Measurements from ENCODE around the gene HS3ST4.

DNA sequence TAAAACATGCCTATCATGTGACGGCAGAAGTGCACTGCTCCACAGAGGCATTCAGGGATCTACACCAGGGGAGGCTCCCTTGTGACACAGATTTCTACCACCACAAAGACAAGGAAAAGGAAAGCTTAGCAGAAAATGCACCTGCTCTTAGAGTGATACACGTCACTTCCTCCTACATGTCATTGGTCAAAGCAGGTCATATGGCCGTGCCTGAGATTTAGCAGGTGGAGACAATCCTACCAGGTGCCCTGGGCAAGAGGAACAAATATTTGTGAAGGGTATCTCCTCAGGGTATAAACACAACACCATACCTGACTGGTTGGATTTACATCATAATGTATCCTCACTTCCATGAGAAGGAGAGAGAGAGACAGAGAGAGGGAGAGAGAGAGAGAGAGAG is 362.1 kb downstream of the HS3ST4 start:
- TF ChIP-seq POLR2A (IDR thresholded peaks at IDR 0.05): no peak
- TF ChIP-seq, protein P1, sequence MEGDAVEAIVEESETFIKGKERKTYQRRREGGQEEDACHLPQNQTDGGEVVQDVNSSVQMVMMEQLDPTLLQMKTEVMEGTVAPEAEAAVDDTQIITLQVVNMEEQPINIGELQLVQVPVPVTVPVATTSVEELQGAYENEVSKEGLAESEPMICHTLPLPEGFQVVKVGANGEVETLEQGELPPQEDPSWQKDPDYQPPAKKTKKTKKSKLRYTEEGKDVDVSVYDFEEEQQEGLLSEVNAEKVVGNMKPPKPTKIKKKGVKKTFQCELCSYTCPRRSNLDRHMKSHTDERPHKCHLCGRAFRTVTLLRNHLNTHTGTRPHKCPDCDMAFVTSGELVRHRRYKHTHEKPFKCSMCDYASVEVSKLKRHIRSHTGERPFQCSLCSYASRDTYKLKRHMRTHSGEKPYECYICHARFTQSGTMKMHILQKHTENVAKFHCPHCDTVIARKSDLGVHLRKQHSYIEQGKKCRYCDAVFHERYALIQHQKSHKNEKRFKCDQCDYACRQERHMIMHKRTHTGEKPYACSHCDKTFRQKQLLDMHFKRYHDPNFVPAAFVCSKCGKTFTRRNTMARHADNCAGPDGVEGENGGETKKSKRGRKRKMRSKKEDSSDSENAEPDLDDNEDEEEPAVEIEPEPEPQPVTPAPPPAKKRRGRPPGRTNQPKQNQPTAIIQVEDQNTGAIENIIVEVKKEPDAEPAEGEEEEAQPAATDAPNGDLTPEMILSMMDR (IDR thresholded peaks at IDR 0.05): no peak

Data from esophagus squamous epithelium (tissue), 4 donors.